DOHH2 (cell line): ENCODE measurements around the gene BMP8A.
A peak's percentile ranks its signal among the peaks of the same experiment; 100 is the strongest.

Experiments
- H3F3A ChIP-seq: fragments of 200-600 bp; sonication (generic), shearing (Covaris generic); 2 replicates; pipeline ENCODE4 v1.6.0; 2016; ENCODE audit warnings: antibody characterized with exemption, mild to moderate bottlenecking; ENCODE audit not compliant: control insufficient read depth, insufficient read depth
- H3K27ac ChIP-seq: fragments of 200-600 bp; sonication (generic); 2 replicates; pipeline ENCODE4 v1.5.1; 2014; ENCODE audit warnings: low read depth, mild to moderate bottlenecking, low read length, moderate library complexity
- H3K27me3 ChIP-seq: fragments of 200-600 bp; sonication (generic); 2 replicates; pipeline ENCODE4 v1.6.1; 2014; ENCODE audit warnings: mild to moderate bottlenecking, low read length, mixed read lengths; ENCODE audit not compliant: control insufficient read depth
- H3K36me3 ChIP-seq: fragments of 200-600 bp; sonication (generic); 2 replicates; pipeline ENCODE4 v1.6.1; 2014; ENCODE audit warnings: mild to moderate bottlenecking, low read length, moderate library complexity, mixed read lengths; ENCODE audit not compliant: control insufficient read depth
- H3K4me1 ChIP-seq: fragments of 200-600 bp; sonication (generic); 2 replicates; pipeline ENCODE4 v1.6.1; 2014; ENCODE audit warnings: mild to moderate bottlenecking, low read length, mixed read lengths; ENCODE audit not compliant: control insufficient read depth
- H3K4me2 ChIP-seq: fragments of 200-600 bp; sonication (generic); 2 replicates; pipeline ENCODE4 v1.6.0; 2014; ENCODE audit warnings: mild to moderate bottlenecking, low read length, moderate library complexity
- H3K4me3 ChIP-seq: fragments of 200-600 bp; sonication (generic); 2 replicates; pipeline ENCODE4 v1.5.1; 2014; ENCODE audit warnings: mild to moderate bottlenecking, low read length, mixed read lengths
- H3K79me2 ChIP-seq: fragments of 200-600 bp; sonication (generic); 2 replicates; pipeline ENCODE4 v1.6.1; 2014; ENCODE audit warnings: mild to moderate bottlenecking, low read length, mixed read lengths; ENCODE audit not compliant: control insufficient read depth
- H3K9me2 ChIP-seq: fragments of 200-600 bp; sonication (generic); replicated peaks from 2 replicates; pipeline ENCODE4 v1.6.1; 2014; ENCODE audit warnings: mild to moderate bottlenecking, low read length, mixed read lengths; ENCODE audit not compliant: control insufficient read depth
- H3K9me3 ChIP-seq: fragments of 200-600 bp; sonication (generic); 2 replicates; pipeline ENCODE4 v1.6.1; 2014; ENCODE audit warnings: antibody characterized with exemption, low read length, mixed read lengths; ENCODE audit not compliant: control insufficient read depth, insufficient read depth
- H4K20me1 ChIP-seq: fragments of 200-600 bp; sonication (generic); 2 replicates; pipeline ENCODE4 v1.6.0; 2014; ENCODE audit warnings: low read depth, mild to moderate bottlenecking, antibody characterized with exemption, low read length, moderate library complexity; ENCODE audit not compliant: control insufficient read depth, insufficient read depth
- CTCF ChIP-seq: fragments of 200-600 bp; sonication (generic); IDR thresholded peaks from one replicate; pipeline ENCODE4 v1.5.1; 2014; ENCODE audit warnings: antibody characterized with exemption, mild to moderate bottlenecking, low read depth, low read length; ENCODE audit not compliant: poor library complexity, severe bottlenecking
- EZH2phosphoT487 ChIP-seq: fragments of 200-600 bp; sonication (generic); IDR thresholded peaks from 2 replicates; pipeline ENCODE4 v1.6.1; 2017; ENCODE audit warnings: borderline replicate concordance, mild to moderate bottlenecking, antibody characterized with exemption, low read length, moderate library complexity, mixed read lengths

The BMP8A gene

GRCh38 chr1:39572379-39573096 lies 81.1 kb downstream of the BMP8A start:
- Histone ChIP-seq H3K4me2 (peak overlapping the region; percentile 96), H4K20me1 (peaks cover 50% of the 10 kb centered on the region), H3K27ac (no peak overlapping the region), H3F3A (peaks cover 4% of the 10 kb centered on the region; the same call in 1 of the 2 replicates), H3K4me1 (peaks cover 29% of the 10 kb centered on the region), H3K36me3 (peaks cover 87% of the 10 kb centered on the region), H3K9me3 (no peaks in the 10 kb centered on the region), H3K9me2 (no peaks in the 10 kb centered on the region), H3K27me3 (no peaks in the 10 kb centered on the region), H3K79me2 (peaks cover 87% of the 10 kb centered on the region), H3K4me3 (no peak overlapping the region)
- no peak for TF ChIP-seq EZH2phosphoT487
- TF ChIP-seq CTCF: no peak

GRCh38 chr1:39573097-39573465 lies 81.6 kb downstream of the BMP8A start:
- H3K27me3 ChIP-seq: no peaks in the 10 kb centered on the region
- peaks cover 4% of the 10 kb centered on the region; the same call in 1 of the 2 replicates for H3F3A ChIP-seq
- peaks cover 82% of the 10 kb centered on the region for H3K36me3 ChIP-seq
- H3K4me2 ChIP-seq: peak overlapping the region; percentile 96
- H3K4me3 ChIP-seq: peak overlapping the region; percentile 98
- H3K27ac ChIP-seq: no peak overlapping the region
- TF ChIP-seq EZH2phosphoT487 (no peak), CTCF (no peak)
- peaks cover 29% of the 10 kb centered on the region for H3K4me1 ChIP-seq
- H3K9me3 ChIP-seq: no peaks in the 10 kb centered on the region
- peaks cover 50% of the 10 kb centered on the region for H4K20me1 ChIP-seq
- no peaks in the 10 kb centered on the region for H3K9me2 ChIP-seq
- H3K79me2 ChIP-seq: peaks cover 85% of the 10 kb centered on the region

GRCh38 chr1:39573736-39574624 lies 82.5 kb downstream of the BMP8A start:
- Histone ChIP-seq H3K27me3 (no peaks in the 10 kb centered on the region), H3K4me3 (peak overlapping the region; percentile 98), H3K4me1 (peaks cover 29% of the 10 kb centered on the region), H3K9me3 (no peaks in the 10 kb centered on the region), H3K36me3 (peaks cover 73% of the 10 kb centered on the region), H3K4me2 (peak overlapping the region; percentile 96), H3K79me2 (peaks cover 78% of the 10 kb centered on the region), H3F3A (peaks cover 2% of the 10 kb centered on the region; the same call in 1 of the 2 replicates), H3K27ac (no peak overlapping the region), H3K9me2 (no peaks in the 10 kb centered on the region), H4K20me1 (peaks cover 50% of the 10 kb centered on the region)
- no peak for TF ChIP-seq EZH2phosphoT487
- no peak for TF ChIP-seq CTCF
